ENCODE results near the gene ZSCAN26.

The ZSCAN26 gene

DNA sequence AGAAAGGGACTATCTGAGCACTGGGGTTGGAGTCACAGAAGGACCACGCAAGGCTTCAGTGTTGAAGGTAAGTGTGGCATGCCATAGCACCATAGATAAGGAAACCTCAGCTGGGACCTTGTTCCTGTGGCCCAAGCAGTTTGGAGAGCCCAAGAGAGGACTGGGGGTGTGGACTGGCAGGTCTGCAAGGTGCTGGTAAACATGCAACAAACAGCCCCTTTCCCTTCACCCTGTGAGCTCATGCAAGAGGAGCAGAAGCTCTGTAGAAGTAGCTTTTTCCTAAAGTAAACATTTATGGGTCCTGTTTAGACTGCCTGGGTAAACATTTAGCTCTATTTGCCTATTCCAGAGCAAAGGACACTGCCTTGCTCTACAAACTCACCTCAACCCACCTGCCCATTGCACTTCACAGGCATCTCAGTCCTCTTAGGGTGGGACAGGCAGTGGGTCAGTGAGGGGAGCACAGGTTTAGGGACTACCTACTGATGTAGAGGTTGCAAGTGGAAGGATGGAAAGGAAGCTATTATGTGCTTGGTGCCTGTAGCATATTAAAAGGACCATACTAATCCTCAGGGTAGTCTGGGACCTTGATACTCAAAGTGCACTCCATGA is 57.0 kb downstream of the ZSCAN26 start:
- no peak for FAIRE-seq

DNA sequence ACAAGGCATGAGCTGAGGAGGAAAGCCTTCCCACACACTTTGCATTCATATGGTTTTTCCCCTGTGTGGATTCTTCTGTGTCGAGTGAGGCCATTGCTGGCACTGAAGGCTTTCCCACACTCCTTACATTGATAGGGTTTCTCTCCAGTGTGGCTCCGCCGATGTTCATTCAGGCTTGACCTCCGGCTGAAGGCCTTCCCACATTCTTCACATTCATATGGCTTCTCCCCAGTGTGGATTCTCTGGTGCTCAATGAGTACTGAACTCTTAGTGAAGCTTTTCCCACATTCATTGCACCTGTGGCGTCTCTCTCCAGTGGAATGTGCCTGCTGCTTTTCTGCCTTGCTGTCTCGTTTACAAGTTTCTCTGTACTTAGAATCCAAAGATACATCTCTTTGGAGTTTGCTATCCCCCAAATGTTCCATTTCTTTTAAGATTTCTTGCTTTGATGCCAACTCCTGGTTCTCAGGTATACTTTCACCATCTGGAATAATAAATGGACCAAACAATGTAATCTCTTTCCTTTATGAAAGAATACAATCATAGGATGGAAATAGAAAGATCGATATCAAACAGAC is 59.5 kb downstream of the ZSCAN26 start:
- no peak for FAIRE-seq
